Type B pancreatic cell (in vitro differentiated cells): ENCODE data around the gene ABCA3. TPM values are rescaled to one million over a fixed set of nuclear protein-coding genes. Genes with fewer than 3 reads are reported as not detected.

ENCODE experiments used
- DNase-seq: peaks from one replicate; pipeline ENCODE4 v3.0.0; 2021; ENCODE audit warnings: mixed read lengths; ENCODE audit not compliant: unreplicated experiment; ENCODE audit errors: extremely low spot score
- H3K27ac Mint-ChIP-seq: 2 replicates; pipeline ENCODE4 v1.8.0; 2021; ENCODE audit warnings: mild to moderate bottlenecking, mixed read lengths
- H3K27me3 Mint-ChIP-seq: 2 replicates; pipeline ENCODE4 v1.8.0; 2021; ENCODE audit warnings: mixed read lengths
- H3K36me3 Mint-ChIP-seq: 2 replicates; pipeline ENCODE4 v1.8.0; 2021; ENCODE audit warnings: mixed read lengths
- H3K4me1 Mint-ChIP-seq: one replicate; pipeline ENCODE4 v1.8.0; 2021; ENCODE audit warnings: mixed read lengths; ENCODE audit not compliant: unreplicated experiment
- H3K4me3 Mint-ChIP-seq: 2 replicates; pipeline ENCODE4 v1.8.0; 2021; ENCODE audit warnings: mild to moderate bottlenecking, mixed read lengths
- H3K9me3 Mint-ChIP-seq: 2 replicates; pipeline ENCODE4 v1.8.0; 2021; ENCODE audit warnings: mixed read lengths
- CTCF ChIP-seq: fragments of 200-600 bp; sonication (generic); conservative IDR thresholded peaks from 2 replicates; pipeline ENCODE4 v1.5.0; 2021; ENCODE audit warnings: antibody characterized with exemption, mild to moderate bottlenecking
- total RNA-seq: library from RNA; stranded (reverse); gene quantifications from 2 replicates; pipeline ENCODE4 v1.2.1, GENCODE V29; 2021; ENCODE audit warnings: low replicate concordance

ABCA3 gene
- total RNA-seq, 1 donor from 2014 or later, result 10.5 TPM

DNA sequence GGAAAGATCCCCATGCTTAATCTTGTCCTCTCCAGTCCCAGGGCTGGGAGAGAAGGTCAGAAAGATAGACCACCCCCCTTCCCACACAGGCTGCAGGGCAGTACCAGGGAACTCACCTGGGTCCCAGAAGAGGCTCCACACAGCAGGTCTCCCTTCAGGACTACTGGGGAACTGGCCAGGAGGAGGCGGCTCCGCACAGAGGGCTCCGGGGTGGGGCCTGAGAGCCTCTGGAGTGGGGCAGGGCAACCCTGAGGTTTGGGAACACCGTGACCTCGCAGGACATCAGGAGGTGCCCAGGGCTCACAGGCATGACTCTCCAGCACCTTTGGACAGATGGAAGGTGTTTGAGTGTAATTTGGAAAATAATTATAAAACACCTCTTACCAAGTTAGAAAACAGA, 11.0 kb downstream of the ABCA3 start:
- Mint-ChIP-seq H3K27me3 (peaks cover 43% of the 10 kb centered on the region), H3K4me1 (no peaks in the 10 kb centered on the region), H3K9me3 (no peaks in the 10 kb centered on the region), H3K4me3 (no peak overlapping the region), H3K36me3 (no peaks in the 10 kb centered on the region), H3K27ac (no peak overlapping the region)
- DNase-seq, result no peak
- no peak for TF ChIP-seq CTCF

DNA sequence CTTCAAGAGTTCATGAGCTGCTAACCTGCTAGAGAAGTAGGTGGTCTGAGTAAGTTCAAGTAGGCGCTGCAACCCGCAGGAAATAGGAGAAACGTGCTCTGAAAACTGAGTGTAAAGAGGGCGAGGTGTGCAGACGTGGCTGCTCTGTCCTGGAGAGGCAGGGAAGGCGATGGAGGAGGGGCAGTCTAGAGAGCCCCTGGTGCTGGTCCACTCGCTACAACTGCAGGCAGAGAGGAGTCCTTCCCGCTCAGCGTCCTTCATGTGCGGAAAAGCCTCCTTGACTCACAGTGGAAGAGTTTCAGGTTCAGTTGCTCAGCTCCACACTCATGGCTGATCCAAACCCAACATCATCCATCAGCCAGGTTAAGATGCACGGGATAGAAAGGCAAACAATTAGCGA, 12.1 kb downstream of the ABCA3 start:
- H3K4me1 Mint-ChIP-seq, result no peaks in the 10 kb centered on the region
- no peak overlapping the region for H3K27ac Mint-ChIP-seq
- no peaks in the 10 kb centered on the region for H3K36me3 Mint-ChIP-seq
- no peak for TF ChIP-seq CTCF
- no peaks in the 10 kb centered on the region for H3K9me3 Mint-ChIP-seq
- peaks cover 40% of the 10 kb centered on the region for H3K27me3 Mint-ChIP-seq
- no peak for DNase-seq
- no peak overlapping the region for H3K4me3 Mint-ChIP-seq

DNA sequence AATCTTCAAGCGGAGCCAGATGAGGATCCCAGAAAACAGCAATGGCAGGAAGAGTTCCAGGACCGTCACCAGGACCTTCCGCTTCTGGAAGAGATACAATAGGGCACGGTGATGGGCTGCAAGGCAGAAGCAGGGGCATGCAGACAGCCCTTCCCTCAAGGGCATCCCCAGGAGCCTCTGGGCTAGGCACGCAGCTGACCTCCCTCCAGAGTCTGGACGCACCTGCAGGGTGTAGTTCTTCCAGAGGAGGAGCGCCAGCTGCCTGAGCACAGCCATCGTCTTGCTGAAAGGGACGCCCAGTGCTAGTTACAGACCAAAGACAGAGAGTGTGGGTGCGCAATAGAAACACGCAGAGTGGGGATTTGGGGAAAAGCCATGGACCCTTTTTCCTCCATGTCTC, 14.3 kb downstream of the ABCA3 start:
- H3K4me3 Mint-ChIP-seq, result no peak overlapping the region
- DNase-seq, result no peak
- H3K27me3 Mint-ChIP-seq, result peaks cover 20% of the 10 kb centered on the region
- no peak for TF ChIP-seq CTCF
- no peaks in the 10 kb centered on the region for H3K9me3 Mint-ChIP-seq
- H3K4me1 Mint-ChIP-seq, result no peaks in the 10 kb centered on the region
- H3K27ac Mint-ChIP-seq, result no peak overlapping the region
- H3K36me3 Mint-ChIP-seq, result no peaks in the 10 kb centered on the region

- H3K27ac Mint-ChIP-seq, result no peak overlapping the region
- no peak overlapping the region for H3K4me3 Mint-ChIP-seq
- peaks cover 17% of the 10 kb centered on the region for H3K27me3 Mint-ChIP-seq
- no peaks in the 10 kb centered on the region for H3K36me3 Mint-ChIP-seq
- DNase-seq, result no peak
- H3K4me1 Mint-ChIP-seq, result no peaks in the 10 kb centered on the region
- H3K9me3 Mint-ChIP-seq, result no peaks in the 10 kb centered on the region
- TF ChIP-seq CTCF, result no peak
These were observed 14.7 kb downstream of the ABCA3 start for GRCh38 chr16:2325791-2326190.

DNA sequence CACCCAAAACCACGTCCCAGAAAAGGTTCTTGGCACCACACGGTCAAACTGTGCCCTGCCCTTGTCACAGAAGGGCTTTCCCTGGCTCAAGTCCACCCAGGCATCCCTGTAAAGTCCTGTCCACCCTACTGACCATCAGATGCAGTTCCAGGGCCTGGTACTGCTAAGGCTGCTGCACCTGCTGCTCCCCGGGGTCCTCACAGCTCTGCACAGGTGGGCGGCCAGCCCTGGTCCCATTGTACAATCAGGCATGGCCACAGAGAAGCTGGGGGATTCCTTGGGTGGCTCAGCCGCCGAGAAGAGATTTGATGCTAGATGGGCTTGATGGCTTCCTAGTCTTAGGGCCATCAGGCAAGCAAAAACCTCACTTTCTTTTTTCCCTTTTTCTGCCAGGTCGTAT, 15.3 kb downstream of the ABCA3 start:
- Mint-ChIP-seq H3K27me3 (peaks cover 12% of the 10 kb centered on the region), H3K4me3 (no peak overlapping the region), H3K27ac (no peak overlapping the region), H3K36me3 (no peaks in the 10 kb centered on the region), H3K4me1 (no peaks in the 10 kb centered on the region), H3K9me3 (no peaks in the 10 kb centered on the region)
- no peak for TF ChIP-seq CTCF
- no peak for DNase-seq

DNA sequence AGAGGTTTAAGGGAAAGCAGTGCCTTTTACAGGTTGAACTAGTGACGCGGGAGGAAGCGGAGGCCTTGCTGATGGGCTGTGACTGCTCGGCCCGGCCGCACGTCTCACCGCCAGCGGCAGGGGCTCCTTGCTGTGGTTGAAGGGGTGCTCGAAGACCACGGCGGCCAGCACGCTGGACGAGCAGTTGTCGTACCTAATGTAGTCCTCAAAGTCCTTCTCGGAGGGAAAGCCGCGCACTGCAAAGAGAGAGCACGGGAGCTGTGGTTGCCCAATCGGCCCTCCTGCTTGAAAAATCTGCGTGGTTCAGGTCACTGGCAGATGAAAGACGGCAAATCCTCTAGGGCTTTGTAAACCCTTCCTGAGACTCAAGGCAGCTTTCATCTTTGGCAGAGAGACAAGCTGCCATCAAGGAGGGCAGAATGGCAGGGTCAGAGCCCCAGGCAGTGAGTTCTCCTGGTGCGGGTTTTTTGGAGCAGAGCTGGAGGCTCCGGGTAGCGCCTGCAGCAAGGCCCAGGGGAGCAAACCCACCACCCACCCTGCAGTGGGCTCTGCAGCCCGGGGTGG, 16.1 kb downstream of the ABCA3 start:
- H3K9me3 Mint-ChIP-seq, result no peaks in the 10 kb centered on the region
- H3K27me3 Mint-ChIP-seq, result peaks cover 12% of the 10 kb centered on the region
- H3K4me3 Mint-ChIP-seq, result no peak overlapping the region
- H3K27ac Mint-ChIP-seq, result no peak overlapping the region
- DNase-seq, result no peak
- H3K4me1 Mint-ChIP-seq, result no peaks in the 10 kb centered on the region
- no peak for TF ChIP-seq CTCF
- H3K36me3 Mint-ChIP-seq, result no peaks in the 10 kb centered on the region
